ENCODE data around the gene FBXO28.

Gene FBXO28

GRCh38 chr1:224095867-224096266 lies 18.0 kb upstream of the FBXO28 start:
- DNase-seq: no peak

GRCh38 chr1:224096773-224097172 lies 17.1 kb upstream of the FBXO28 start:
- no peak for DNase-seq

GRCh38 chr1:224098007-224098406 lies 15.9 kb upstream of the FBXO28 start:
- DNase-seq: no peak

- no peak for DNase-seq
These were observed 7.2 kb upstream of the FBXO28 start for GRCh38 chr1:224106568-224107281.

GRCh38 chr1:224107282-224107625 lies 6.7 kb upstream of the FBXO28 start:
- no peak for DNase-seq

GRCh38 chr1:224108991-224109390 lies 4.9 kb upstream of the FBXO28 start:
- DNase-seq: no peak

GRCh38 chr1:224109981-224110380 lies 3.9 kb upstream of the FBXO28 start:
- DNase-seq: no peak

- DNase-seq: no peak
These were observed 906 bp upstream of the FBXO28 start for GRCh38 chr1:224113005-224113404.

- no peak for DNase-seq
These were observed 380 bp upstream of the FBXO28 start for GRCh38 chr1:224113545-224113917.

- no peak for DNase-seq
These were observed 870 bp downstream of the FBXO28 start for GRCh38 chr1:224114787-224115175.

GRCh38 chr1:224116131-224116530 lies 2.2 kb downstream of the FBXO28 start:
- DNase-seq: no peak

GRCh38 chr1:224118688-224119087 lies 4.8 kb downstream of the FBXO28 start:
- DNase-seq: no peak

GRCh38 chr1:224123136-224123535 lies 9.2 kb downstream of the FBXO28 start:
- DNase-seq: no peak

- DNase-seq: no peak
These were observed 10.3 kb downstream of the FBXO28 start for GRCh38 chr1:224124220-224124619.

GRCh38 chr1:224127925-224128819 lies 14.3 kb downstream of the FBXO28 start:
- no peak for DNase-seq

GRCh38 chr1:224131253-224131652 lies 17.3 kb downstream of the FBXO28 start:
- no peak for DNase-seq

GRCh38 chr1:224132901-224133300 lies 19.0 kb downstream of the FBXO28 start:
- no peak for DNase-seq

- DNase-seq: no peak
These were observed 19.9 kb downstream of the FBXO28 start for GRCh38 chr1:224133741-224134299.

GRCh38 chr1:224137518-224137917 lies 23.6 kb downstream of the FBXO28 start:
- DNase-seq: no peak

- DNase-seq: no peak
These were observed 24.3 kb downstream of the FBXO28 start for GRCh38 chr1:224138198-224138597.

- DNase-seq: no peak
These were observed 27.8 kb downstream of the FBXO28 start for GRCh38 chr1:224141693-224142092.

- no peak for DNase-seq
These were observed 35.8 kb downstream of the FBXO28 start for GRCh38 chr1:224149709-224150108.

GRCh38 chr1:224151117-224151516 lies 37.2 kb downstream of the FBXO28 start:
- no peak for DNase-seq

GRCh38 chr1:224157316-224157715 lies 43.4 kb downstream of the FBXO28 start:
- no peak for DNase-seq
